DOHH2 (cell line): ENCODE results near the gene TSNAX.

ENCODE experiments used
- H3F3A ChIP-seq: fragments of 200-600 bp; sonication (generic), shearing (Covaris generic); 2 replicates; pipeline ENCODE4 v1.6.0; 2016; ENCODE audit warnings: antibody characterized with exemption, mild to moderate bottlenecking; ENCODE audit not compliant: control insufficient read depth, insufficient read depth
- H3K27ac ChIP-seq: fragments of 200-600 bp; sonication (generic); 2 replicates; pipeline ENCODE4 v1.5.1; 2014; ENCODE audit warnings: low read depth, mild to moderate bottlenecking, low read length, moderate library complexity
- H3K27me3 ChIP-seq: fragments of 200-600 bp; sonication (generic); 2 replicates; pipeline ENCODE4 v1.6.1; 2014; ENCODE audit warnings: mild to moderate bottlenecking, low read length, mixed read lengths; ENCODE audit not compliant: control insufficient read depth
- H3K36me3 ChIP-seq: fragments of 200-600 bp; sonication (generic); 2 replicates; pipeline ENCODE4 v1.6.1; 2014; ENCODE audit warnings: mild to moderate bottlenecking, low read length, moderate library complexity, mixed read lengths; ENCODE audit not compliant: control insufficient read depth
- H3K4me1 ChIP-seq: fragments of 200-600 bp; sonication (generic); 2 replicates; pipeline ENCODE4 v1.6.1; 2014; ENCODE audit warnings: mild to moderate bottlenecking, low read length, mixed read lengths; ENCODE audit not compliant: control insufficient read depth
- H3K4me2 ChIP-seq: fragments of 200-600 bp; sonication (generic); 2 replicates; pipeline ENCODE4 v1.6.0; 2014; ENCODE audit warnings: mild to moderate bottlenecking, low read length, moderate library complexity
- H3K4me3 ChIP-seq: fragments of 200-600 bp; sonication (generic); 2 replicates; pipeline ENCODE4 v1.5.1; 2014; ENCODE audit warnings: mild to moderate bottlenecking, low read length, mixed read lengths
- H3K79me2 ChIP-seq: fragments of 200-600 bp; sonication (generic); 2 replicates; pipeline ENCODE4 v1.6.1; 2014; ENCODE audit warnings: mild to moderate bottlenecking, low read length, mixed read lengths; ENCODE audit not compliant: control insufficient read depth
- H3K9me2 ChIP-seq: fragments of 200-600 bp; sonication (generic); replicated peaks from 2 replicates; pipeline ENCODE4 v1.6.1; 2014; ENCODE audit warnings: mild to moderate bottlenecking, low read length, mixed read lengths; ENCODE audit not compliant: control insufficient read depth
- H3K9me3 ChIP-seq: fragments of 200-600 bp; sonication (generic); 2 replicates; pipeline ENCODE4 v1.6.1; 2014; ENCODE audit warnings: antibody characterized with exemption, low read length, mixed read lengths; ENCODE audit not compliant: control insufficient read depth, insufficient read depth
- H4K20me1 ChIP-seq: fragments of 200-600 bp; sonication (generic); 2 replicates; pipeline ENCODE4 v1.6.0; 2014; ENCODE audit warnings: low read depth, mild to moderate bottlenecking, antibody characterized with exemption, low read length, moderate library complexity; ENCODE audit not compliant: control insufficient read depth, insufficient read depth
- CTCF ChIP-seq: fragments of 200-600 bp; sonication (generic); IDR thresholded peaks from one replicate; pipeline ENCODE4 v1.5.1; 2014; ENCODE audit warnings: antibody characterized with exemption, mild to moderate bottlenecking, low read depth, low read length; ENCODE audit not compliant: poor library complexity, severe bottlenecking
- EZH2phosphoT487 ChIP-seq: fragments of 200-600 bp; sonication (generic); IDR thresholded peaks from 2 replicates; pipeline ENCODE4 v1.6.1; 2017; ENCODE audit warnings: borderline replicate concordance, mild to moderate bottlenecking, antibody characterized with exemption, low read length, moderate library complexity, mixed read lengths

The TSNAX gene

GRCh38 chr1:231553320-231553719 lies 24.9 kb downstream of the TSNAX start:
- H3K9me2 ChIP-seq: no peaks in the 10 kb centered on the region
- H3K36me3 ChIP-seq: peaks cover 8% of the 10 kb centered on the region
- 0 out of 2 replicates have a peak, but pooled peaks cover 6% of the 10 kb centered on the region for H3K79me2 ChIP-seq
- H3K27ac ChIP-seq: no peak overlapping the region
- no peaks in the 10 kb centered on the region for H3F3A ChIP-seq
- H3K4me3 ChIP-seq: no peak overlapping the region
- no peaks in the 10 kb centered on the region for H3K9me3 ChIP-seq
- no peak for TF ChIP-seq CTCF
- no peak for TF ChIP-seq EZH2phosphoT487
- H3K27me3 ChIP-seq: no peaks in the 10 kb centered on the region
- no peaks in the 10 kb centered on the region for H4K20me1 ChIP-seq
- no peaks in the 10 kb centered on the region for H3K4me1 ChIP-seq
- no peak overlapping the region for H3K4me2 ChIP-seq

GRCh38 chr1:231554969-231555368 lies 26.5 kb downstream of the TSNAX start:
- TF ChIP-seq CTCF (no peak), EZH2phosphoT487 (no peak)
- 0 out of 2 replicates have a peak, but pooled peaks cover 6% of the 10 kb centered on the region for H3K79me2 ChIP-seq

GRCh38 chr1:231557411-231557810 lies 28.9 kb downstream of the TSNAX start:
- 0 out of 2 replicates have a peak, but pooled peaks cover 6% of the 10 kb centered on the region for H3K79me2 ChIP-seq
- H4K20me1 ChIP-seq: no peaks in the 10 kb centered on the region
- peaks cover 10% of the 10 kb centered on the region; the same call in 1 of the 2 replicates for H3K36me3 ChIP-seq
- H3K9me3 ChIP-seq: no peaks in the 10 kb centered on the region
- no peaks in the 10 kb centered on the region for H3K27me3 ChIP-seq
- TF ChIP-seq CTCF (no peak), EZH2phosphoT487 (no peak)
- H3K4me3 ChIP-seq: no peak overlapping the region
- no peaks in the 10 kb centered on the region for H3K9me2 ChIP-seq
- H3K4me2 ChIP-seq: no peak overlapping the region
- no peaks in the 10 kb centered on the region for H3K4me1 ChIP-seq
- H3K27ac ChIP-seq: no peak overlapping the region
- H3F3A ChIP-seq: no peaks in the 10 kb centered on the region

More at GRCh38 chr1:231554969-231555368, 26.5 kb downstream of the TSNAX start:
- H3K9me2 ChIP-seq: no peaks in the 10 kb centered on the region
- H3K9me3 ChIP-seq: no peaks in the 10 kb centered on the region
- H3F3A ChIP-seq: no peaks in the 10 kb centered on the region
- H3K4me1 ChIP-seq: no peaks in the 10 kb centered on the region
- no peak overlapping the region for H3K4me3 ChIP-seq
- peaks cover 3% of the 10 kb centered on the region; the same call in 1 of the 2 replicates for H3K36me3 ChIP-seq
- H3K4me2 ChIP-seq: no peak overlapping the region
- no peaks in the 10 kb centered on the region for H3K27me3 ChIP-seq
- no peak overlapping the region for H3K27ac ChIP-seq
- no peaks in the 10 kb centered on the region for H4K20me1 ChIP-seq
